C4-2B (cell line): ENCODE data around the gene WFS1.

Experiments used
- H3K27ac ChIP-seq: fragments of 450-650 bp; 2 replicates; pipeline ENCODE4 v1.5.1; 2017
- CTCF ChIP-seq: fragments of 450-650 bp; conservative IDR thresholded peaks from 2 replicates; pipeline ENCODE4 v1.5.1; 2017; ENCODE audit warnings: mild to moderate bottlenecking
- ZFX ChIP-seq: fragments of 450-650 bp; IDR thresholded peaks from 2 replicates; pipeline ENCODE4 v1.6.1; 2017

The WFS1 gene

GRCh38 chr4:6292376-6293096, 22.9 kb downstream of the WFS1 start:
- H3K27ac ChIP-seq, result no peak overlapping the region
- no peak for TF ChIP-seq CTCF
- TF ChIP-seq ZFX, result no peak

GRCh38 chr4:6293097-6293445, 23.4 kb downstream of the WFS1 start:
- no peak overlapping the region for H3K27ac ChIP-seq
- TF ChIP-seq ZFX (no peak), CTCF (no peak)

GRCh38 chr4:6293661-6294060, 24.0 kb downstream of the WFS1 start:
- TF ChIP-seq CTCF (no peak), ZFX (no peak)
- no peak overlapping the region for H3K27ac ChIP-seq

- no peak for TF ChIP-seq ZFX
- no peak for TF ChIP-seq CTCF
These were observed 25.2 kb downstream of the WFS1 start for GRCh38 chr4:6294705-6295421.

GRCh38 chr4:6295495-6295894, 25.8 kb downstream of the WFS1 start:
- TF ChIP-seq ZFX (no peak), CTCF (no peak)

More at GRCh38 chr4:6294705-6295421, 25.2 kb downstream of the WFS1 start:
- H3K27ac ChIP-seq, result no peak overlapping the region

GRCh38 chr4:6296026-6296425, 26.4 kb downstream of the WFS1 start:
- no peak overlapping the region for H3K27ac ChIP-seq
- TF ChIP-seq ZFX, result no peak
- TF ChIP-seq CTCF, result no peak

More at GRCh38 chr4:6295495-6295894, 25.8 kb downstream of the WFS1 start:
- no peak overlapping the region for H3K27ac ChIP-seq

GRCh38 chr4:6297266-6297815, 27.7 kb downstream of the WFS1 start:
- TF ChIP-seq ZFX (no peak), CTCF (no peak)
- no peak overlapping the region for H3K27ac ChIP-seq
